T-helper 1 cell treated with Interleukin-12 subunit alpha and Interleukin-12 subunit beta and Interleukin-4 antibody, amounts not matched to agents 30 ng/mL and 1 ng/mL, for 36 hours (primary cell): ENCODE measurements around the gene ECI1. TPM values are rescaled to one million over a fixed set of nuclear protein-coding genes. Genes with fewer than 3 reads are reported as not detected.

Experiments
- intact Hi-C: fragments of 100-400 bp; cut with micrococcal nuclease; formaldehyde crosslinking; loops from one replicate; pipeline ENCODE4 v1.15.1; 2024
- total RNA-seq: library from RNA; stranded (reverse); gene quantifications from 2 replicates; pipeline ENCODE4 v1.2.3, GENCODE V29; 2022

The ECI1 gene
- total RNA-seq, 1 donor from 2014 or later = 30.1 TPM

DNA sequence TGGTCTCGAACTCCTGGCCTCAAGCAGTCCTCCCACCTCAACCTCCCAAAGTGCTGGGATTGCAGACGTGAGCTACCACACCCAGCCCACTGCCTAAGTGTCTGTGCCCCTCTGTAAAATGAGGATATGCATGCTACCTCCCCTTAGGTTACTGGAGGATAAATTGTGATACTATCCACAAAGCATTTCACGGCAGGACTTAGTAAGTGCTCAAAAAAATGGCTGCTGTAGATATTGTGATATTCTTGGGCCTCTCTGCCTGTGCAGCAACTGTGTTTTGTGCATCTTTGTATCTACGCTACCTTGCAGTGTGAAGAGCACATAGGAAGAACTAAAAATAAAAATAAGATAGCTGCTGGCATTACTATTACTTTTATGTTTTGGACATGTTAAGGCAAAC lies 53.1 kb downstream of the ECI1 start:
- intact Hi-C loops = no loop called here

DNA sequence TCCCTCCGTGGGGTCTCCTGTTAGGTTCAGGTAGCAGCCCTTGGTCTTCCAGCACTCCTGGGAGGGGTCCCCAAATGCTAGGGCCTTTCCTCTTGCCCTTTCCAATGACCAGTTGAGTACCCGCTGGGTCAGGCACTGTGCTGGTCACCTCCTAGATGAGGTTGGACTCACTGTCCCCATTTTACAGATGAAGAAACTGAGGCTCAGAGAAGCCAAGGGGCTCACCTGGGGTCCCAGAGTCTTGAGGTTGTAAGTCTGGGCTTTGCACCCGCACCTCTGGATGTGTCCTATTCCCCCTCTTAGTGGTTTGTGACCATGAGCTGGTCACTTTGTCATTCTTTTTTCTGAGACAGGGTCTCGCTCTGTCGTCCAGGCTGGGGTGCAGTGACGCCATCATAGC lies 53.6 kb downstream of the ECI1 start:
- intact Hi-C loops = no loop called here

DNA sequence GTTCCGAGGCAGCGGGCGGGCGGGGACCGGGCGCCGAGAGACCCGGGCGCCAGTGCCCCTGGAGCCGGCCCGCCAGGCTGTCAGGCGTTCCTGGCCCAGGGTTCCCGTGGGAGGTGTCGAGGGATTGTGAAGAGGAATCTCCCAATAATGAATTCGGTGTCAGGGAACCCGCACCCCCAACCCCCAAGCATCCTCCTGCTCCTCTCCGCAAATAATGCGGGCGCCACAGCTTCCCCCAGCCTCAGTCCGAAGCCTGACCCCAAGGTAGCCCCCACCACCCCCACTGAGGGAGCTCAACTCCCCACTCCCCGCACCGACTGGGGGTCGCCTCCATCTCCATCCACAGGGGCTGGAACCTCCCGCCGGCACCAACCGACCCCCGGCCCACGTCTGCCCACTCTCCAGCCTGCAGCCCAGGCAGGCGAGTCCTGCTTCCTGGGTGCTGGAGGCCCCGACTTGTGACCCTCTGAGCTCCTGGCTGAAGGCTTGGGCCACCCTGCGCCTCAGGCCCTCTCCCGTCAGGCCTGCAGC lies 54.3 kb downstream of the ECI1 start:
- intact Hi-C loops = no loop called here

DNA sequence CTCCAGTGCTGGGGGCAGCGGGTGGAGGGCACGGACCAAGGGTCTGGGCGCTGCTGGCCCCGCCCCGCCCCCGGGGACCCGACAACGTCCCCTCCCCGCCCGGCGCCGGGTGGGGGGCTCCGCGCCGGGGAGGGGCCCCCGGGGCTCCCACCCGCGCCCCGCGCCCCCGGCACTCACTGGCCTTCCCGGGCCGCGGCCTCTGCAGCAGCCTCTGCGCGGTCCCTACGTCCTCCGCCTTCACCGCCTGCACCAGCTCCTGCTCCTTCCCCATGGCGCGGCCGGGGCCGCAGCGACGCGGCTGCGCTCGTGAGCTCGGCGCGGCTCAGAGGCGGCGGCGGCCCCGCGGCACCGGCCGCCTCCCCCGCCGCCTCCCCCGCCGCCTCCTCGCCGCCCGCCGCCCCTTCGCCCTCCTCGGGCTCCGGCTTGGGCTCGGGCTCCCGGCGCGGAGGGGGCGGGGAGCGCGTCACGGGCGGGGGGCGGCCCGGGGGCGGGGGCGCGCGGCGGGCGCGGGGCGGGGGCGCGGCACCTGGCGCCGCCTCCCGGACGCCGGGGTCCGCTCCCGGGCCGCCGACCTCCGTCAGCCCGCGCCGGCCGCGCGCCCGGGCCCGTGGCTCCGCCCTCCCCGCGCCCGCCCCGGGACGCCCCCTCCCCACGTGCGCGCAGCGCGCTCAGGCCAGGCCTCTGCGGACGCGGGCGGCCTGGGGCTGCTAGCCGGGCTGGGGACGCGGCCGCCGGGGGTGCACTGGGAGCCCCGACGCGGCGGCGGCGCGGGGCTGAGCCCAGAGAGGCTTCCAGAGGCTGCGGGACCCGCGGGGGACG lies 55.0 kb downstream of the ECI1 start, which contains the start of gene CASKIN1:
CASKIN1 (minus strand) TSS at position 444 of the 819 bp plus-strand sequence; CDS start at position 271, 173 bp downstream.
- intact Hi-C loops = no loop called here

DNA sequence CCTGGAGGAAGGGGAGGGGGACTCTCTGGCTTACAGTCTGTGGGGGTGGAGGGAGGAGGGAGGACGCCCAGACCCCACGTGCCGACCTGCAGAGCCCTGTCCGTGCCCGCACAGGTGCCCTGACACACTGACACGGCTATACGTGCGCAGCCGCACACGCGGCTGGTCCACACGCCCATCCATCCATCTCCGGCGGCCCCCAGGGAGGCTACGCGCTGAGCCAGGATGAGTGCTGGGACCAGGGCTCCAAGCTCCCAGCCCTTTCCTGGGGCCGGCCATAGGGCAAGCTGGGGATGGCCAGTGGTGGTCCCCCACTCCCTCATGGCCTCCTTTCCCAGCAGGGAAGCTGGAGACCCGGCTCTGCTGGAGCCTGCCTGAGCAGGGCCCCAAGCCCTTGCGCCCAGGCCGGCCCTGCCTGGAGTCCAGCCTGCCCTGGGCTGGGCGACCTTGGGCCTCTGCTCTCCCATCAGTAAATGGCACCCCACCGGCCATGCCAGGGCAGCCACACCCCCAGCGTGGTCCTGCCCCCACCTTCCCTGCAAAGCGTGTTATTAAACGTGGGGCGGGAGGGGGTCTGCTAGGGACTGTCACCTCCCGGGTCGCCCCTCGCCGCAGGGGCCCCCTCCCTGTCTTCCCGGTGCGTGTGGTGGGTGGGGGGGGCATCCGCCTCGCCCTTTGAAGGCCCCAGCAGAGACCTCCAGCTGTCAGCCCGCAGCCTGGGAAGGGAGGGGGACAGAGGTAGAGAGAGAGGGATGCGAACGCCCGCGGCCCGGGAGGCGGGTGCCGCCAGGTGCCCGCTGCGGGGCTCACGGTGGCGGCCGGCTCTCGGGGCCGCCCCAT lies 55.8 kb downstream of the ECI1 start:
- intact Hi-C loops = loop anchor here (1.0 kb wide), 2 partner anchors 56 to 306 kb away; partner anchors contain the start of gene ECI1

DNA sequence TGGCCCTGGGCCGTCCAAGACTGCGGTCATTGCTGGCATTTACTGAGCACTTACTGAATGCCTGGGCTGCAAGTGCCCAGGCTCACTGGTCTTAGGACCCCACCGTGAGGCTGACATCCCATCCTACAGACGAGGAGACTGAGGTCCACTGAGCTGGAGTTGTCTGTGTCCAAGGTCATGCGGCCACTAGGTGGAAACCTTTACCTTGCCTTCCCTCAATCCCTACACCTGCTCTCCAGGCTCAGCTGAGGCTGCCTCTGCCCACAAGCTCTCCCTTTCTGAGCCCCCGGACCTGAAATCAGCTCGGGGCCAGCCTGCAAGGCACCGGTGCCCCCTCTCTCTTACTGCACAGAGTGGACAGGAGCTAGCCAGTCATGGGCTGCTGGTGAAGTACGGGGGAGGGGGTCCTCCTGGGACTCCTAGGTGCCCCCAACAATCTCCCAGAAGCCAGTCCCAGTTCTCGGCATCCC lies 56.5 kb downstream of the ECI1 start:
- intact Hi-C loops = loop anchor here (1.0 to 5.0 kb wide), 3 partner anchors 56 to 306 kb away; partner anchors contain the start of genes CCNF and ECI1

DNA sequence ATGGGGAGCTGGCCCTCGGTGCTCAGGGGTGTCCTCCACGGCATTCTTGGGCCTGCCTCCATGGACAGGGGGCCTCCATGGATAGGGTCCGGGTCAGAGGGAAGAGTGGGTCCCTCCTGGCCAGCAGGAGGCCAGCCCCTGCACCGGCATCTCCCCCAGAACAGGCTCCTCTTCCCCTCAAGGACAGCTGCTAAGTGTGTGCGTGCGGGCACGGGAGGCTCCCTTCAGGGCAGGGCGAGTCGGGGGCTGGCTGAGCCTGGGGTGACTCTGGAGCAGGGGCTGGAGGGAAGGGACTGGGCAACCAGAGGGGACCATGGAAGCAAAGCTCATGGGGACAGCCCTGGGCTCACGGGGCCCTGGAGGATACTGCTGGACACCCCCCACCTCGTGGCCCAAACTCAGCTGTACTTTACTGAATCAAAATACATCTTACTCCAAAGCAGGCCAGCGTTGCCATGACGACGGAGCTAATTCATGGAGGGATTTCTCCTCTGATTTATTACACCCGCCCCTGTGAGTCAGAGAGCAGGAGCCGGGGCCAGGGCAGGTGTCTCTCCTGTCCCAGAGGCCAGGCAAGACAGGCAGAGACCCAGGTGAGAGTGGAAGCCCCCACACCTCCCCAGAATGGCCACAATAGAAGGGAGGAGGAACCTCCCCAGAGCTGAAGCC lies 57.1 kb downstream of the ECI1 start:
- intact Hi-C loops = loop anchor here (5.0 kb wide), 1 partner anchor 233 kb away; the partner anchor contains the start of gene CCNF

DNA sequence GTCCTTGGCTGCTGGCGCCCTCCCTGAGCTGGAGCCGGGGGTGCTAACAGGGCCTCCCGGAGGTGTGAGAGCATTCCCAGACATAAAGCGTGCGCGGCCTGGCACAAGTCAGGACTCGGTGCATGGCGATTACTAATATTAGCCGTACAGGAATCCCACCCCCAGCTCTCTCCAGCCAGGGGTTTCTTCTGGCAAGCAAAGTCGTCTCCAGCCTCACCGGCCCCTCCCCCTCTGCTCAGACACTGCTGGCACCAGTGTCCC lies 60.0 kb downstream of the ECI1 start:
- intact Hi-C loops = loop anchor here (5.0 kb wide), 1 partner anchor 236 kb away; the partner anchor contains the start of gene CCNF

DNA sequence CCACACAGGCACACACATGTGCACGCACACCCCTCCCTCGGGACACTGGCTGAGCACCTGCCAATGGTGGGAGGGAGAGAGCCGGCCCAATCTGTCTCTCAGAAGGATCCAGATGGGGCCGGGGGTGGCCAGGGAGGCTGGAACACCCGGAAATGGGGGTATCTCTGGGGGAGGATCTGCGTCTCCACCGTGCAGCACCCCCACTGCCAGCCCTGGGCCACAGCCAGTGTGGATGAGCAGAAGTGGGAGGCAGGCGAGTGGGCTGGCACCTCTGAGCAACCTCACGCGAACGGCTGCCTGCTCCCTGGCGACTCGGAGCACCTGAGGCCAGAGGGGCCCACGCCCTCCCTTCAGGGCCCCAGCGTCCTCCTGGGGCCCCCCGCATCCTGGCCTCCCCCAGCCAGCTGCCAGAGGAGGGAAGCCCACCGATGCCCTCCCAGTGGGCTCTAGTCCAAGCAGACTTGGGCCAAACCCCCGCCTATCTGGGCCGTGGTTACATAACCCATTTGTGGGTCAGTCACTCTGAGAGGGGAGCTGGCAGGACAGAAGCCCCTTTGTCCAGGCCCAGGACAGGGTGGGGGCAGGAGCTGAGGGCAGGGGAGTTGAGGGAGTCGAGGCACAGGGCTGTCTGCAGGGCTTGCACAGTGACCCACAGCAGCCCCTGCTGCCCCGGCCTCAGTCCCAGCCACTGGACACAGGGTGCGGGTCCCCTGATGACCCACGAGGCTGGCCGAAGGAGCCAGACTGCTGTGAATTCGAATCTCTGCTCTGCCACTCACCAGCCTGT lies 60.5 kb downstream of the ECI1 start:
- intact Hi-C loops = loop anchor here (5.0 kb wide), 1 partner anchor 236 kb away; the partner anchor contains the start of gene CCNF

DNA sequence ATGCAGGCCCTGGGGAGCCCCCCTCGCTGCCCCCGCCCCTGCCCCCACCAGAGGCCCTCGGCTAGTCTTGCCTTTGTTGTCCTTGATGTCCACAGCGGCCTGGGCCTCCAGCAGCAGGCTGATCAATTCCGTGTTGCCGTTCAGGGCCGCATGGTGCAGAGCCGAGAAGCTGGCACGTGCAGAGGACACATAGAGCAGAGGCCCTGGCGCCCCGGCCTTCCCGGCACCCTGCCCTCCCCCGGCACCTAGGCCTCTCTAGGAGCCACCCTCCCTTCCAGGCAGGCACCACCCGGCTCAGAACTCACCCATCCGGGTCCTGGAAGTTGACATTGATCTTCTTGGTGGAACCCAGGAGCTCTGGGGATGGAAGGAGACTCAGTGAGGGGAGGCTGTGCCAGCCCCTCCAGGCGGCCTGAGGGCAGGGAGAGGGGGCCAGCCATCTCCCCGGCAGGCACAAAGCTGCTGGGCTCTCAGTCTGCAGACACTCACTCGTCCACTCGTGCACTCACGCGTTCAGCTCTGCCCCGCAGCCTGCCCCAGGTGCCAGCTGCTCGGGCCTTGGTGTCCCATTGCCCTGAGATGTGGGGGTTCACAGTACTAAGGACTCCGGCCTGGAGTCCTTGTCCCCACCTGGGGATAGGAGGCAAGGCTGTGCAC lies 61.3 kb downstream of the ECI1 start:
- intact Hi-C loops = loop anchor here (5.0 kb wide), 1 partner anchor 237 kb away; the partner anchor contains the start of gene CCNF

Other genes with a start within 250 kb of the ECI1 start
- 71.1 and 73.9 TPM in 2 replicates for gene ZNF598, start 241.8 kb downstream of the ECI1 start, total RNA-seq
- 0.37 and 1.1 TPM in 2 replicates for gene NPW, start 231.8 kb downstream of the ECI1 start, total RNA-seq
- 1.9 and 2.4 TPM in 2 replicates for gene NHERF2, start 224.7 kb downstream of the ECI1 start, total RNA-seq
- gene NTHL1, start 203.8 kb downstream of the ECI1 start, total RNA-seq = 24.2 and 31.1 TPM in 2 replicates
- 130 and 131 TPM in 2 replicates for gene TSC2, start 203.6 kb downstream of the ECI1 start, total RNA-seq
- 77.2 and 78.4 TPM in 2 replicates for gene PKD1, start 115.7 kb downstream of the ECI1 start, total RNA-seq
- 0.44 TPM in 1 of 2 replicates, not detected in the other for gene RAB26, start 103.0 kb downstream of the ECI1 start, total RNA-seq
- gene TRAF7, start 95.8 kb downstream of the ECI1 start, total RNA-seq = 56.7 and 57.3 TPM in 2 replicates
- gene CASKIN1, start 55.0 kb downstream of the ECI1 start, total RNA-seq = 0.05 TPM in 2 replicates
- gene MLST8, start 46.1 kb downstream of the ECI1 start, total RNA-seq = 36.8 and 38.3 TPM in 2 replicates
- 7.6 and 12.5 TPM in 2 replicates for gene BRICD5, start 40.7 kb downstream of the ECI1 start, total RNA-seq
- 22.3 and 24.0 TPM in 2 replicates for gene PGP, start 36.7 kb downstream of the ECI1 start, total RNA-seq
- 30.5 and 33.8 TPM in 2 replicates for gene E4F1, start 28.0 kb downstream of the ECI1 start, total RNA-seq
- 3.1 and 3.2 TPM in 2 replicates for gene DNASE1L2, start 15.1 kb downstream of the ECI1 start, total RNA-seq
- 260 and 261 TPM in 2 replicates for gene RNPS1, start 16.5 kb upstream of the ECI1 start, total RNA-seq
- 7.3 and 7.9 TPM in 2 replicates for gene ABCA3, start 89.1 kb upstream of the ECI1 start, total RNA-seq
- 56.3 and 58.8 TPM in 2 replicates for gene CCNF, start 177.9 kb upstream of the ECI1 start, total RNA-seq
- 19.0 and 19.6 TPM in 2 replicates for gene TEDC2, start 208.5 kb upstream of the ECI1 start, total RNA-seq
- not detected in 2 replicates for gene NTN3, start 219.7 kb upstream of the ECI1 start, total RNA-seq
- 10.1 and 11.3 TPM in 2 replicates for gene TBC1D24, start 223.5 kb upstream of the ECI1 start, total RNA-seq